Transverse colon (tissue), 4 donors: ENCODE results near the gene RSL24D1. TPM values are rescaled to one million over a fixed set of nuclear protein-coding genes. Genes with fewer than 3 reads are reported as not detected.
"Not testable (repeated sequence)": the region's sequence is repeated elsewhere in the genome, so short reads cannot be mapped to it uniquely, and the experiment has no call there.

Experiments used
- DNase-seq: peaks from one replicate; pipeline ENCODE4 v3.0.0-alpha.2; 2019
- H3K27ac ChIP-seq, 4 donors: fragments of 200-600 bp; sonication (generic); 2 replicates each; pipeline ENCODE4 v1.5.1; 2016 to 2018; ENCODE audit warnings: inconsistent platforms in 4 of 4
- H3K27me3 ChIP-seq: fragments of 200-600 bp; sonication (generic); 2 replicates; pipeline ENCODE4 v1.5.1; 2017; ENCODE audit warnings: inconsistent platforms
- H3K36me3 ChIP-seq, 4 donors: fragments of 200-600 bp; sonication (generic); 2 replicates each; pipeline ENCODE4 v1.5.1; 2017 to 2019; ENCODE audit warnings: inconsistent platforms in 4 of 4
- H3K4me1 ChIP-seq, 4 donors: fragments of 200-600 bp; sonication (generic); 2 replicates each; pipeline ENCODE4 v1.5.1; 2017 to 2020; ENCODE audit warnings: inconsistent platforms in 4 of 4
- H3K4me3 ChIP-seq, 4 donors: fragments of 200-600 bp; sonication (generic); 1 replicate in 1 of 4; 2 replicates in 3 of 4; pipeline versions ENCODE4 v1.5.1 to v1.6.1; 2017 to 2019; ENCODE audit warnings: inconsistent platforms in 4 of 4
- H3K9me3 ChIP-seq, 2 donors: fragments of 200-600 bp; sonication (generic); 2 replicates each; pipeline ENCODE4 v1.5.1; 2017 to 2019; ENCODE audit warnings: inconsistent platforms in 2 of 2
- CTCF ChIP-seq, 5 experiments: fragments of 200-600 bp in 3 of 5; fragments of 450-650 bp in 2 of 5; sonication (generic) in 3 of 5; IDR thresholded peaks; 1 replicate in 2 of 5; 2 replicates in 3 of 5; pipeline ENCODE4 v1.5.1; 2016 to 2017; ENCODE audit warnings: antibody characterized with exemption in 5 of 5, inconsistent platforms in 3 of 5, mild to moderate bottlenecking in 2 of 5, moderate library complexity in 1 of 5
- EP300 ChIP-seq: sonication (generic); formaldehyde crosslinking; IDR thresholded peaks from one replicate; pipeline ENCODE4 v1.6.1; 2017; ENCODE audit warnings: antibody characterized with exemption, low read depth
- POLR2A ChIP-seq: fragments of 450-650 bp; IDR thresholded peaks from one replicate; pipeline ENCODE4 v1.6.1; 2016; ENCODE audit warnings: antibody characterized with exemption, mild to moderate bottlenecking, moderate library complexity
- POLR2AphosphoS5 ChIP-seq, 3 donors: sonication (generic); formaldehyde crosslinking; IDR thresholded peaks; one replicate each; pipeline ENCODE4 v1.6.1; 2016; ENCODE audit warnings: antibody characterized with exemption in 3 of 3
- WGBS, 2 donors: methylation state at CpG; one replicate each; pipeline ENCODE4 v1.1.5; 2018; ENCODE audit warnings: low coverage in 1 of 2; 5-methylcytosine and 5-hydroxymethylcytosine counted together
- in situ Hi-C, 4 donors: fragments of 200-750 bp; cut with MboI; loops; one replicate each; pipeline versions ENCODE4 v1.15.0 to v1.15.1; 2017; ENCODE audit warnings: low sequenced_read_pairs in 3 of 4, low pct_ligation_motif_present in 1 of 4, low pct_unique_long_range_greater_than_20kb in 1 of 4
- intact Hi-C: fragments of 100-400 bp; cut with DNase I; formaldehyde crosslinking; loops from one replicate; pipeline ENCODE4 v1.15.1; 2023; ENCODE audit warnings: low total_unique reads
- total RNA-seq, 4 donors: library from RNA; depleted of rRNA; stranded (reverse); fragments of >200 nt; gene quantifications; one replicate each; pipeline ENCODE4 v1.1.0, GENCODE V29; 2016

The RSL24D1 gene
- total RNA-seq, 4 donors from 2014 or later = 10.1 to 65.3 (median 29.9) TPM

- in situ Hi-C loops (no loop called here), intact Hi-C loops (no loop called here)
- Histone ChIP-seq H3K27ac (no peak overlapping the region), H3K27me3 (no peaks in the 10 kb centered on the region), H3K4me1 (no peaks in the 10 kb centered on the region), H3K36me3 (no peaks in the 10 kb centered on the region), H3K4me3 (no peak overlapping the region), H3K9me3 (no peaks in the 10 kb centered on the region)
- WGBS, 2 donors = 63 to 82% methylated on average over 3 to 4 of the region's 4 CpGs
- TF ChIP-seq CTCF (IDR thresholded peaks at IDR 0.05) (no peak), POLR2A (no peak), EP300 (no peak)
- DNase-seq = no peak
Observed at GRCh38 chr15:55164284-55164683, 32.5 kb downstream of the RSL24D1 start.

GRCh38 chr15:55151631-55152030 lies 45.1 kb downstream of the RSL24D1 start:
- H3K4me3 ChIP-seq = no peak overlapping the region
- H3K36me3 ChIP-seq = no peaks in the 10 kb centered on the region
- TF ChIP-seq POLR2AphosphoS5 (IDR thresholded peaks at IDR 0.05) (no peak), EP300 (no peak), CTCF (IDR thresholded peaks at IDR 0.05) (no peak), POLR2A (no peak)
- H3K9me3 ChIP-seq = no peaks in the 10 kb centered on the region
- intact Hi-C loops (no loop called here), in situ Hi-C loops (no loop called here)
- 32 to 37% methylated on average over 3 of the region's 3 CpGs for WGBS, 2 donors
- H3K27ac ChIP-seq = no peak overlapping the region
- no peaks in the 10 kb centered on the region for H3K4me1 ChIP-seq
- DNase-seq = no peak
- no peaks in the 10 kb centered on the region for H3K27me3 ChIP-seq

GRCh38 chr15:55143132-55143531 lies 53.6 kb downstream of the RSL24D1 start:
- intact Hi-C loops = not testable (repeated sequence)
- 89% methylated on average over 7 of the region's 8 CpGs; no CpG with 5 or more reads in 1 of the 2 donors for WGBS, 2 donors

GRCh38 chr15:55133972-55134371 lies 62.8 kb downstream of the RSL24D1 start:
- Histone ChIP-seq H3K36me3 (no peaks in the 10 kb centered on the region), H3K27ac (no peak overlapping the region), H3K27me3 (no peaks in the 10 kb centered on the region), H3K4me3 (no peak overlapping the region), H3K4me1 (no peaks in the 10 kb centered on the region), H3K9me3 (no peaks in the 10 kb centered on the region)
- no peak for DNase-seq
- WGBS, 2 donors = 87% methylated on average over 2 of the region's 2 CpGs; no CpG with 5 or more reads in 1 of the 2 donors
- intact Hi-C loops (no loop called here), in situ Hi-C loops (no loop called here)
- TF ChIP-seq EP300 = no peak

More at GRCh38 chr15:55143132-55143531, 53.6 kb downstream of the RSL24D1 start:
- H3K9me3 ChIP-seq, H3K4me3 ChIP-seq, H3K36me3 ChIP-seq, in situ Hi-C loops, H3K27me3 ChIP-seq, DNase-seq, H3K27ac ChIP-seq, H3K4me1 ChIP-seq: not testable (repeated sequence)

- Histone ChIP-seq H3K27me3 (no peaks in the 10 kb centered on the region), H3K9me3 (no peaks in the 10 kb centered on the region), H3K4me3 (no peak overlapping the region), H3K36me3 (no peaks in the 10 kb centered on the region), H3K4me1 (no peaks in the 10 kb centered on the region), H3K27ac (no peak overlapping the region)
- no peak for DNase-seq
- no peak for TF ChIP-seq POLR2AphosphoS5 (IDR thresholded peaks at IDR 0.05)
- TF ChIP-seq EP300 = no peak
- no peak for TF ChIP-seq POLR2A
- no peak for TF ChIP-seq CTCF (IDR thresholded peaks at IDR 0.05)
- WGBS, 2 donors = 90 to 100% methylated on average over 2 of the region's 2 CpGs
- intact Hi-C loops (no loop called here), in situ Hi-C loops (no loop called here)
Observed at GRCh38 chr15:55132672-55133071, 64.1 kb downstream of the RSL24D1 start.

Other genes with a start within 250 kb of the RSL24D1 start
- 10 to 100 TPM in 3 of 4 donors, 1 to 10 TPM in 1; 9.4 to 65.7 (median 24.1) TPM for gene RAB27A, start 92.9 kb upstream of the RSL24D1 start, total RNA-seq
- gene PIGBOS1, start 122.2 kb upstream of the RSL24D1 start, total RNA-seq = 10 to 100 TPM in 2 of 4 donors, not detected in 2; 14.2 to 14.8 TPM
- 10 to 100 TPM in 3 of 4 donors, under 1 TPM in 1; 0.60 to 15.3 (median 14.5) TPM for gene PIGB, start 122.3 kb upstream of the RSL24D1 start, total RNA-seq
- 10 to 100 TPM in 3 of 4 donors, 1 to 10 TPM in 1; 8.6 to 69.5 (median 52.6) TPM for gene CCPG1, start 211.4 kb upstream of the RSL24D1 start, total RNA-seq
- gene PIERCE2, start 211.6 kb upstream of the RSL24D1 start, total RNA-seq = 10 to 100 TPM in 1 of 4 donors, 1 to 10 TPM in 2, not detected in 1; 3.5 to 14.9 (median 3.8) TPM